Right lobe of liver (tissue), 6 donors: ENCODE results near the gene ACOT13. TPM values are rescaled to one million over a fixed set of nuclear protein-coding genes. Genes with fewer than 3 reads are reported as not detected.
A peak's percentile ranks its signal among the peaks of the same experiment; 100 is the strongest.
"Not testable (repeated sequence)": the region's sequence is repeated elsewhere in the genome, so short reads cannot be mapped to it uniquely, and the experiment has no call there.

Source experiments
- ATAC-seq, 4 donors: fragments of 200-7000 bp; cut with Tn5 transposase; one replicate each; pipeline ENCODE4 v1.9.1; 2020; ENCODE audit warnings: mild to moderate bottlenecking in 4 of 4, moderate library complexity in 4 of 4
- DNase-seq, 3 donors: peaks; one replicate each; pipeline ENCODE4 v3.0.0-alpha.2; 2020
- H3K27ac ChIP-seq, 3 donors: fragments of 200-600 bp; one replicate each; pipeline ENCODE4 v1.8.0; 2022
- H3K27me3 ChIP-seq, 2 donors: fragments of 200-600 bp; one replicate each; pipeline ENCODE4 v1.8.0; 2022
- H3K36me3 ChIP-seq, 4 donors: fragments of 200-600 bp; sonication (generic) in 1 of 4; one replicate each; pipeline versions ENCODE4 v1.5.1 to v1.8.0; 2017 to 2022; ENCODE audit warnings: control low read depth in 1 of 4
- H3K4me1 ChIP-seq, 4 donors: fragments of 200-600 bp; sonication (generic) in 1 of 4; one replicate each; pipeline versions ENCODE4 v1.5.1 to v1.8.0; 2017 to 2022; ENCODE audit warnings: control low read depth in 1 of 4
- H3K4me3 ChIP-seq, 3 donors: fragments of 200-600 bp; one replicate each; pipeline ENCODE4 v1.8.0; 2022
- H3K9me3 ChIP-seq, 4 donors: fragments of 200-600 bp; sonication (generic) in 1 of 4; one replicate each; pipeline versions ENCODE4 v1.5.1 to v1.8.0; 2017 to 2022; ENCODE audit warnings: control low read depth in 1 of 4
- POLR2A ChIP-seq: fragments of 450-650 bp; IDR thresholded peaks from one replicate; pipeline ENCODE4 v1.6.1; 2017; ENCODE audit warnings: antibody characterized with exemption, mild to moderate bottlenecking
- WGBS: methylation state at CpG from one replicate; pipeline ENCODE4 v1.1.6; 2018; ENCODE audit warnings: low coverage, low lambda C conversion rate; ENCODE audit not compliant: insufficient coverage; ENCODE audit errors: missing lambda C conversion rate; 5-methylcytosine and 5-hydroxymethylcytosine counted together
- intact Hi-C, 2 donors: fragments of 100-400 bp; cut with DNase I; formaldehyde crosslinking; loops; one replicate each; pipeline versions ENCODE4 v1.11.2 to v1.14.1; 2022
- total RNA-seq, 6 experiments: library from RNA; depleted of rRNA in 2 of 6; stranded (reverse); fragments of >200 nt in 2 of 6; fragmentation: NEBNext Ultra II Directional in 3 of 6; extraction: Animal tissue kit (Norgen Biotek cat#: 25700) in 3 of 6; gene quantifications; one replicate each; pipeline versions ENCODE4 v1.1.0 to v1.2.4, GENCODE V29; 2016 to 2023
- TF ChIP-seq, protein P1 (sequence below), 4 donors: fragments of 200-600 bp in 3 of 4; fragments of 450-650 bp in 1 of 4; IDR thresholded peaks; one replicate each; pipeline versions ENCODE4 v1.5.1 to v1.8.0; 2016 to 2022; ENCODE audit warnings: antibody characterized with exemption in 4 of 4, mild to moderate bottlenecking in 2 of 4
- donor health status: DM: no; HTN: yes; CAD: no.
- donor health status: DM: no; HTN: no; CAD: no.
- donor health status: DM: no; HTN: no; CAD: no.
- donor health status: DM: no; HTN: yes; CAD: no.
- donor health status: DM: no; HTN: yes; CAD: no.

Gene ACOT13
- total RNA-seq, 6 experiments from 2014 or later, result 14.0 to 53.6 (median 43.4) TPM

DNA sequence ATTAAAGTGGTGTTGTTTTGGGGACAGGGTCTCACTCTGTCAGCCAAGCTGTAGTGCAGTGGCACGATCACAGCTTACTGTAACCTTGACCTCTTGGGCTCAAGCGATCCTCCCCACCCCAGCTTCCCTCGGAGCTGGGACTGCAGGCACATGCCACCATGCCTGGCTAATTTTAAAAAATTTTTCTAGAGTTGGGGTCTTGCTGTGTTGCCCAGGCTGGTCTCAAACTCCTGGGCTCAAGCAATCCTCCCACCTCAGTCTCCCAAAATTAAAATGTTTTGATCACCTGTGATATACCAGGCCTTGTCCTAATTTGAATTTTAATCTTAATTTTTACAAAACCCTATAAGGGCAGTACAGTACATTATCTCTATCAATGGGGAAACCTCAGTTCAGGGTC, 25.5 kb downstream of the ACOT13 start:
- 42% methylated on average over 3 of the region's 3 CpGs for WGBS
- no peak overlapping the region for H3K4me3 ChIP-seq
- intact Hi-C loops, result loop anchor here (5.0 to 10.0 kb wide), 2 partner anchors 108 to 110 kb away; no protein-coding TSS in a partner anchor
- peaks cover 0 to 16% (median 8%) of the 10 kb centered on the region in 4 donors for H3K4me1 ChIP-seq
- no peaks in the 10 kb centered on the region for H3K27me3 ChIP-seq
- H3K27ac ChIP-seq, result no peak overlapping the region
- no peak for ATAC-seq
- peaks cover 0 to 9% (median 0%) of the 10 kb centered on the region in 4 donors for H3K36me3 ChIP-seq
- TF ChIP-seq POLR2A, result no peak
- TF ChIP-seq, protein P1, sequence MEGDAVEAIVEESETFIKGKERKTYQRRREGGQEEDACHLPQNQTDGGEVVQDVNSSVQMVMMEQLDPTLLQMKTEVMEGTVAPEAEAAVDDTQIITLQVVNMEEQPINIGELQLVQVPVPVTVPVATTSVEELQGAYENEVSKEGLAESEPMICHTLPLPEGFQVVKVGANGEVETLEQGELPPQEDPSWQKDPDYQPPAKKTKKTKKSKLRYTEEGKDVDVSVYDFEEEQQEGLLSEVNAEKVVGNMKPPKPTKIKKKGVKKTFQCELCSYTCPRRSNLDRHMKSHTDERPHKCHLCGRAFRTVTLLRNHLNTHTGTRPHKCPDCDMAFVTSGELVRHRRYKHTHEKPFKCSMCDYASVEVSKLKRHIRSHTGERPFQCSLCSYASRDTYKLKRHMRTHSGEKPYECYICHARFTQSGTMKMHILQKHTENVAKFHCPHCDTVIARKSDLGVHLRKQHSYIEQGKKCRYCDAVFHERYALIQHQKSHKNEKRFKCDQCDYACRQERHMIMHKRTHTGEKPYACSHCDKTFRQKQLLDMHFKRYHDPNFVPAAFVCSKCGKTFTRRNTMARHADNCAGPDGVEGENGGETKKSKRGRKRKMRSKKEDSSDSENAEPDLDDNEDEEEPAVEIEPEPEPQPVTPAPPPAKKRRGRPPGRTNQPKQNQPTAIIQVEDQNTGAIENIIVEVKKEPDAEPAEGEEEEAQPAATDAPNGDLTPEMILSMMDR (IDR thresholded peaks at IDR 0.05), result no peak
- DNase-seq, result no peak
- H3K9me3 ChIP-seq, result no peaks in the 10 kb centered on the region

DNA sequence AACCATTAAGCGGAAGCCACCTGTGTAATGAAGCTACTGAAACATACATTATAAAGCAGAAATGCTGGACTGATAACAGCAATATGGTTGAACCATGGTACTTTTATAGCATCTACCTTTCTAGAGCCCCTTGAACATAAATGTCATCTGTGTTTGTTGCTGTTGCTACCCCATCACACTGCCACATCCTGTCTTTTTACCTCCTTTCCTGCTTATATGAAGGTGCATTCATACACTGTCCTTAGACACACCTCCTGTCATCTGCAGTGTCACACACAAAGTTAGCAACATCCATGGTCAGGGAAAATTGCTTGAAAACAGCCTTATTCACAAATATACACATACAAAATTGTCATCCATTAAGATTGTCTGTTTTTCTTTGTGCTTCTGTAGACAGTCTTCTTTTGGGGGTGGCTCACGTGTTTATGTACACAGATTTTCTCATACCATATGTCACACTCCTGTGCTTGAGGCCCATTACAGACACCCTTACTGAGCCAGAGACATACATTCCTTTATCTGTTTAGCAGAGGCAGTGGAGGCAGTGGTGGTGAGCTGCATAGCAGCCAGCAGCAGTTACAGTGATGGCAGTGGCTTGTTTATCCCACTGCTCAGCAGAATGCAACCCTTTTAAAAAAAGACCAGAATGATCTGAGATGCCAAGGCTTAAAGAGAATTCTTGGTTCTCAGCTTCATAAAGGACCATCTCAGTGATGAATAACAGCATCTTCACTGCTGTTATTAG, 26.1 kb downstream of the ACOT13 start:
- Histone ChIP-seq H3K36me3 (peaks cover 0 to 11% (median 0%) of the 10 kb centered on the region in 4 donors), H3K27me3 (no peaks in the 10 kb centered on the region), H3K4me1 (peaks cover 0 to 16% (median 8%) of the 10 kb centered on the region in 4 donors), H3K9me3 (no peaks in the 10 kb centered on the region), H3K4me3 (no peak overlapping the region), H3K27ac (no peak overlapping the region)
- ATAC-seq, result no peak
- TF ChIP-seq, protein P1 (IDR thresholded peaks at IDR 0.05), result no peak
- intact Hi-C loops, result loop anchor here (5.0 to 10.0 kb wide), 2 partner anchors 108 to 111 kb away; no protein-coding TSS in a partner anchor
- no peak for DNase-seq
- WGBS, result 89% methylated on average over 2 of the region's 2 CpGs

DNA sequence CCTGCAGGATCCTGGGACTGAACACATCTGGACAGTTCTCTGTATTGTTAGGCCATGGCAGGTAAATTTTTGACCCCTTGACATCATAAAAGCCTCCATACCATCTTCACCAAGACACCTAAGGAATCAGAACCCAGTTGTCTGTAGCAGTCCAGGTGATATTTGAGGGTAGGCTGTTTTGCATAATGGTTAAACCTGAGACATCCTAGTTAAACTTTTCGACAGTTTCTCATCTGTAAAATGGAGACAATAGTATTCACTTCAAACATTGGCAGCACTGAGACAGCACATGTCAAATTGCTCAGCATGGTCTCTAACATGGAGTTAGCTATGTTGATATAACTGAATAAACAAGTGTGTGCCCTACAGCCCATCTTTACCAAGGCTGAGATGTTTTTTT, 27.3 kb downstream of the ACOT13 start:
- Histone ChIP-seq H3K27ac (no peak overlapping the region), H3K36me3 (peaks cover 0 to 5% (median 0%) of the 10 kb centered on the region in 4 donors), H3K27me3 (no peaks in the 10 kb centered on the region), H3K4me1 (peaks cover 0 to 16% (median 8%) of the 10 kb centered on the region in 4 donors), H3K4me3 (no peak overlapping the region), H3K9me3 (no peaks in the 10 kb centered on the region)
- ATAC-seq (peak in 1 of 4 donors; percentile 9), DNase-seq (no peak)
- 80% methylated on average over 1 of the region's 1 CpG for WGBS
- no peak for TF ChIP-seq POLR2A
- TF ChIP-seq, protein P1 (IDR thresholded peaks at IDR 0.05), result no peak
- intact Hi-C loops, result loop anchor here (5.0 to 10.0 kb wide), 2 partner anchors 109 to 112 kb away; no protein-coding TSS in a partner anchor

DNA sequence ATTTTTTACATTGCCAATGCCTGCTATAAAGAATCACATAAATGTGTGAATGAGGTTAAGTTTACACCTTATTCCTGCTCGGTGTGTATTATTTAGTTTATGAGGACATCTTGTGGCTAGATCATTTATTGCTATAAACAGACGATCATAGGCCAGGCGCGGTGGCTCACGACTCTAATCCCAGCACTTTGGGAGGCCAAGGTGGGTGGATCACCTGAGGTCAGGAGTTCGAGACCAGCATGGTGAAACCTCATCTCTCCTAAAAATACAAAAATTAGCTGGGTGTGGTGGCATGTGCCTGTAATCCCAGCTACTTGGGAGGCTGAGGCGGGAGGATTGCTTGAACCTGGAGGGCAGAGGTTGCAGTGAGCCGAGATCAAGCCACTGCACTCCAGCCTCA, 28.8 kb downstream of the ACOT13 start:
- 18% methylated on average over 8 of the region's 8 CpGs for WGBS
- DNase-seq (peak in 1 of 3 donors; percentile 35), ATAC-seq (peak; percentile 82 to 90 (median 86))
- H3K9me3 ChIP-seq, H3K27ac ChIP-seq, H3K36me3 ChIP-seq, H3K27me3 ChIP-seq, H3K4me3 ChIP-seq: not testable (repeated sequence)
- intact Hi-C loops, result loop anchor here in 1 of 2 donors (10.0 kb wide), 1 partner anchor 111 kb away; no protein-coding TSS in a partner anchor
- H3K4me1 ChIP-seq, result peaks cover 0 to 12% (median 5%) of the 10 kb centered on the region in 4 donors
- TF ChIP-seq, protein P1 (IDR thresholded peaks at IDR 0.05), result peak; percentile 43 to 70 (median 52)
